ENCODE results near the gene SELENOK.

The SELENOK gene

GRCh38 chr3:53884623-53885022, 7.0 kb downstream of the SELENOK start:
- DNase-seq (ENCODE audit: low read depth): no peak
- TF ChIP-seq, protein P1, sequence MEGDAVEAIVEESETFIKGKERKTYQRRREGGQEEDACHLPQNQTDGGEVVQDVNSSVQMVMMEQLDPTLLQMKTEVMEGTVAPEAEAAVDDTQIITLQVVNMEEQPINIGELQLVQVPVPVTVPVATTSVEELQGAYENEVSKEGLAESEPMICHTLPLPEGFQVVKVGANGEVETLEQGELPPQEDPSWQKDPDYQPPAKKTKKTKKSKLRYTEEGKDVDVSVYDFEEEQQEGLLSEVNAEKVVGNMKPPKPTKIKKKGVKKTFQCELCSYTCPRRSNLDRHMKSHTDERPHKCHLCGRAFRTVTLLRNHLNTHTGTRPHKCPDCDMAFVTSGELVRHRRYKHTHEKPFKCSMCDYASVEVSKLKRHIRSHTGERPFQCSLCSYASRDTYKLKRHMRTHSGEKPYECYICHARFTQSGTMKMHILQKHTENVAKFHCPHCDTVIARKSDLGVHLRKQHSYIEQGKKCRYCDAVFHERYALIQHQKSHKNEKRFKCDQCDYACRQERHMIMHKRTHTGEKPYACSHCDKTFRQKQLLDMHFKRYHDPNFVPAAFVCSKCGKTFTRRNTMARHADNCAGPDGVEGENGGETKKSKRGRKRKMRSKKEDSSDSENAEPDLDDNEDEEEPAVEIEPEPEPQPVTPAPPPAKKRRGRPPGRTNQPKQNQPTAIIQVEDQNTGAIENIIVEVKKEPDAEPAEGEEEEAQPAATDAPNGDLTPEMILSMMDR (conservative IDR thresholded peaks at IDR 0.05; ENCODE audit: low read depth, low read length): no peak
- H3K4me3 ChIP-seq (ENCODE audit: low read depth, low read length): no peak overlapping the region

- TF ChIP-seq, protein P1 (conservative IDR thresholded peaks at IDR 0.05; ENCODE audit: low read depth, low read length): no peak
- H3K4me3 ChIP-seq (ENCODE audit: low read depth, low read length): no peak overlapping the region
- no peak for DNase-seq (ENCODE audit: low read depth)
Observed at GRCh38 chr3:53883008-53883407, 8.7 kb downstream of the SELENOK start.

DNA sequence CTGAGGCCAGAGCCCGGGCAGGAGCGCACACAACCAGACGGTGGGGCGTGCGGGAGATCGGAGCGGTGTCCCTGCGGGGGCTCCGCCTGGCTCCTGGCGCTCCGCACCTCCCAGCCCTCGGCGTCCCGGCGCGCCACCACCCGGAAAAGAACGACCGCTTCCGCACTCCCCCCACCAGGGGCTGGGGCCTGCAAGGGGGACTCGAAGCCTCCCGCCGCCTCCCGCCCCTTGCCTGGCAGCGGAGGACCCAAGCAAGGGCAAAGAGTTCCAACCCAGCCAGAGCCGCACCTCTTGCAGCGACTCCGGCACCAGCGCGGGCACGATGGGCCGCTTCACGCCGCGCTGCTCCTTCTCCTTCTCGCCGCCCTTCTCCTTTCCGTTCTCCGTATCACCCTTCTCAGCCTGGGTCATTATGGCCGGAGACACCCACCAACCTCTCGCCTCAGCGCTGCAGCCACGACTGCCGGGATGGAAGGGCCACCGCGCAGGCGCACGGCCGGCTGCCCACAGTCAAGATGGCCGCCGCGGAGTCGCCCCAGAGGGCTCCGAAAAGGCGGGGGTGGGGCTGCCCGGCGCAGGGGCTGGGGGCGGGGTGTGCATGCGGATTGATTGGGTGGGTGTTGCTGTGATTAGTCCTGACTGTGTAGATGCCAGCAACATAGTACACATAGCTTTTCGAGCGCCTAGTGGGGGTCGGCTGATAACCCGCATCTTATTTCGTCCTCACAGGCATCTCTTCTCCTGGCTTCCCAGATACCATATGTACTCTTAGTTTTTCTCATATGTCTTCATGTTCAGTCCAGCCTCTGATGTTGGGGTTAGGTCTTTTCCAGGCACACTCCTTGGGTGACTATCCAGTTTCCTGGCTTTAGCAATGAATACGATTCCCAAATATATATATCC, 9.7 kb downstream of the SELENOK start, which contains the start of gene ACTR8:
Gene ACTR8 (minus strand): TSS at position 462 of the 903 bp plus-strand sequence. CDS start 51 bp downstream, at position 411.
- DNase-seq (ENCODE audit: low read depth): peak; percentile 87
- peak within 1 kb of the TSS; percentile 78 for H3K4me3 ChIP-seq (ENCODE audit: low read depth, low read length)
- TF ChIP-seq, protein P1 (conservative IDR thresholded peaks at IDR 0.05; ENCODE audit: low read depth, low read length): peak; percentile 5

- TF ChIP-seq, protein P1 (conservative IDR thresholded peaks at IDR 0.05; ENCODE audit: low read depth, low read length): no peak
- peak overlapping the region; percentile 78 for H3K4me3 ChIP-seq (ENCODE audit: low read depth, low read length)
- DNase-seq (ENCODE audit: low read depth): peak; percentile 72
Observed at GRCh38 chr3:53880396-53881345, 11.0 kb downstream of the SELENOK start.

DNA sequence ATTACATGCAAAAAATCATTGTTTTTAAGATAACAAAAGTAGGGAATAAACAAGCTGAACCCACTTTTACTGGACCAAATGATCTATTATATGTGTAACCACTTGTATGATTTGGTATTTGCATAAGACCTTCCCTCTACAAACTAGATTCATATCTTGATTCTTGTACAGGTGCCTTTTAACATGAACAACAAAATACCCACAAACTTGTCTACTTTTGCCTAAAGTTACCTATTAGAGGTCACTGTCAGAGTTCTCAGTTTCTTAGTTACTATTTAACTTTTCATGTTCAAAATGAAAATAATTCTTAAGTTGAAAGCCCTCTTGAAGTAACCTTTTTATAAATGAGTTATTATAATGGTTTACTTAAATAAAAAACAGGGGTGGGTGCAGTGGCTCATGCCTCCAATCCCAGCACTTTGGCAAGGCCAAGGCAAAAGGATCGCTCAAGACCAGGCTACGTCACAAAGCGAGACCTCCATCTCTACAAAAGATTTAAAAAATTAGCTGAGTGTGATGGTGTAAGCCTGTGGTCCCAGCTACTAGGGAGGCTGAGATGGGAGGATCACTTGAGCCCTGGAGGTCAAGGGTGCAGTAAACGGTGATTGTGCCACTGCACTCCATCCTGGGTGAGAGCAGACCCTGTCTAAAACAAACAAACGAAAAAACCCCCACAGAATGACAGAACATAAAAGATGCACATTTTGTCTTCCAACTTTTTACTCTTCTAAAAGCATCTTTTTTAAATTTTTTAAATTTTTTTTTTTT, 25.7 kb downstream of the SELENOK start:
- no peak overlapping the region for H3K4me3 ChIP-seq (ENCODE audit: low read depth, low read length)
- no peak for DNase-seq (ENCODE audit: low read depth)
- TF ChIP-seq, protein P1 (conservative IDR thresholded peaks at IDR 0.05; ENCODE audit: low read depth, low read length): no peak

DNA sequence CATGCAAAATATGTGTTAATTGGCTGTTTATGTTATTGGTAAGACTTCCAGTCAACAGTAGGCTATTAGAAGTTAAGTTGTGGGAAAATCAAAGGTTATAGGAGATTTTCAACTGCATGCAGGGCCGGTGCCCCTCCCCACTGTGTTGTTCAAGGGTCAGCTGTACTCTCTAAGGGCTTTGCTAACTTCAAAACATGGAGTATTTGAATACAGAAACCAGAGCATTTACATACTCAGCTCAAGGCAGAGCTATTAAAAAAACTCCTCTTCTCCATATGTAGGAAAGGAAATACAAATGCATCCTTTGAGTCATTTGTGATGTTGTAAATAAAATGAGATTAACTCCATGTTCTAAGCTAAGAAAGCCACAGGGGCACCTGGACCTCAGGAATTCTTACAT, 28.5 kb downstream of the SELENOK start:
- DNase-seq (ENCODE audit: low read depth): no peak
- TF ChIP-seq, protein P1 (conservative IDR thresholded peaks at IDR 0.05; ENCODE audit: low read depth, low read length): no peak
- no peak overlapping the region for H3K4me3 ChIP-seq (ENCODE audit: low read depth, low read length)
